ENCODE measurements around the gene KCNAB2. TPM values are rescaled to one million over a fixed set of nuclear protein-coding genes. Genes with fewer than 3 reads are reported as not detected.

KCNAB2 gene
- polyA plus RNA-seq, 3 donors = 11.5 to 178 (median 22.7) TPM

GRCh38 chr1:6131561-6131960 lies 85.9 kb downstream of the KCNAB2 start:
- H3K9me3 ChIP-seq (replicated peaks in 1 of 2; ENCODE audit: control insufficient read depth in 1 of 2, insufficient read depth in 1 of 2, low read length in 2 of 2) = no peaks in the 10 kb centered on the region
- H3K4me3 ChIP-seq (replicated peaks in 1 of 3; ENCODE audit: low read depth in 2 of 3, low read length in 3 of 3) = no peak overlapping the region
- Mint-ChIP-seq H3K27me3 (ENCODE audit: low read depth in 3 of 3) (peaks cover 4 to 8% (median 6%) of the 10 kb centered on the region in 3 donors), H3K4me1 (peaks cover 13% of the 10 kb centered on the region), H3K36me3 (no peaks in the 10 kb centered on the region), H3K4me3 (no peak overlapping the region), H3K27ac (no peak overlapping the region), H3K9me3 (peaks cover 0 to 9% (median 2%) of the 10 kb centered on the region in 7 donors)
- H3K4me2 ChIP-seq (replicated peaks; ENCODE audit: extremely low read depth, low read length, poor library complexity, severe bottlenecking) = no peak overlapping the region
- TF ChIP-seq, protein P1, sequence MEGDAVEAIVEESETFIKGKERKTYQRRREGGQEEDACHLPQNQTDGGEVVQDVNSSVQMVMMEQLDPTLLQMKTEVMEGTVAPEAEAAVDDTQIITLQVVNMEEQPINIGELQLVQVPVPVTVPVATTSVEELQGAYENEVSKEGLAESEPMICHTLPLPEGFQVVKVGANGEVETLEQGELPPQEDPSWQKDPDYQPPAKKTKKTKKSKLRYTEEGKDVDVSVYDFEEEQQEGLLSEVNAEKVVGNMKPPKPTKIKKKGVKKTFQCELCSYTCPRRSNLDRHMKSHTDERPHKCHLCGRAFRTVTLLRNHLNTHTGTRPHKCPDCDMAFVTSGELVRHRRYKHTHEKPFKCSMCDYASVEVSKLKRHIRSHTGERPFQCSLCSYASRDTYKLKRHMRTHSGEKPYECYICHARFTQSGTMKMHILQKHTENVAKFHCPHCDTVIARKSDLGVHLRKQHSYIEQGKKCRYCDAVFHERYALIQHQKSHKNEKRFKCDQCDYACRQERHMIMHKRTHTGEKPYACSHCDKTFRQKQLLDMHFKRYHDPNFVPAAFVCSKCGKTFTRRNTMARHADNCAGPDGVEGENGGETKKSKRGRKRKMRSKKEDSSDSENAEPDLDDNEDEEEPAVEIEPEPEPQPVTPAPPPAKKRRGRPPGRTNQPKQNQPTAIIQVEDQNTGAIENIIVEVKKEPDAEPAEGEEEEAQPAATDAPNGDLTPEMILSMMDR (IDR thresholded peaks at IDR 0.05) = no peak
- H3K9ac ChIP-seq (ENCODE audit: insufficient read depth, low read length, poor library complexity, severe bottlenecking) = no peak overlapping the region
- no peaks in the 10 kb centered on the region for H3K27me3 ChIP-seq (ENCODE audit: control insufficient read depth in 2 of 2, insufficient read depth in 2 of 2, low read length in 2 of 2)
- DNase-seq = no peak
- no peaks in the 10 kb centered on the region for H3K36me3 ChIP-seq (replicated peaks in 1 of 2; ENCODE audit: control insufficient read depth in 1 of 2, insufficient read depth in 2 of 2, low read length in 2 of 2)
- no peaks in the 10 kb centered on the region for H3K79me2 ChIP-seq (ENCODE audit: insufficient read depth, low read length)
- intact Hi-C loops (cut with micrococcal nuclease) = no loop called here
- H3K4me1 ChIP-seq (ENCODE audit: control insufficient read depth in 1 of 2, insufficient read depth in 2 of 2, low read length in 2 of 2) = peaks cover 9 to 10% of the 10 kb centered on the region in 2 donors
- no peak overlapping the region for H3K27ac ChIP-seq (ENCODE audit: low read depth in 1 of 2, low read length in 2 of 2)
- WGBS (ENCODE audit: insufficient coverage) = 94% methylated on average over 5 of the region's 9 CpGs
- no peaks in the 10 kb centered on the region for H4K20me1 ChIP-seq (ENCODE audit: insufficient read depth, low read length)
- no peak overlapping the region for H2AFZ ChIP-seq (ENCODE audit: insufficient read depth, low read depth, low read length, poor library complexity, severe bottlenecking)

- H3K4me1 ChIP-seq (ENCODE audit: control insufficient read depth in 1 of 2, insufficient read depth in 2 of 2, low read length in 2 of 2) = no peaks in the 10 kb centered on the region
- TF ChIP-seq, protein P1 (IDR thresholded peaks at IDR 0.05) = no peak
- H3K27ac Mint-ChIP-seq = no peak overlapping the region
- WGBS (ENCODE audit: insufficient coverage) = 96% methylated on average over 12 of the region's 15 CpGs
- no peak for DNase-seq
- no peaks in the 10 kb centered on the region for H3K4me1 Mint-ChIP-seq
- peaks cover 0 to 6% (median 2%) of the 10 kb centered on the region in 7 donors for H3K9me3 Mint-ChIP-seq
- no peaks in the 10 kb centered on the region for H3K27me3 ChIP-seq (ENCODE audit: control insufficient read depth in 2 of 2, insufficient read depth in 2 of 2, low read length in 2 of 2)
- intact Hi-C loops (cut with micrococcal nuclease) = no loop called here
- no peaks in the 10 kb centered on the region for H3K79me2 ChIP-seq (ENCODE audit: insufficient read depth, low read length)
- no peaks in the 10 kb centered on the region for H3K36me3 Mint-ChIP-seq
- H4K20me1 ChIP-seq (ENCODE audit: insufficient read depth, low read length) = no peaks in the 10 kb centered on the region
- H3K36me3 ChIP-seq (replicated peaks in 1 of 2; ENCODE audit: control insufficient read depth in 1 of 2, insufficient read depth in 2 of 2, low read length in 2 of 2) = no peaks in the 10 kb centered on the region
- no peak overlapping the region for H2AFZ ChIP-seq (ENCODE audit: insufficient read depth, low read depth, low read length, poor library complexity, severe bottlenecking)
- H3K4me3 ChIP-seq (replicated peaks in 1 of 3; ENCODE audit: low read depth in 2 of 3, low read length in 3 of 3) = no peak overlapping the region
- no peak overlapping the region for H3K9ac ChIP-seq (ENCODE audit: insufficient read depth, low read length, poor library complexity, severe bottlenecking)
- H3K27ac ChIP-seq (ENCODE audit: low read depth in 1 of 2, low read length in 2 of 2) = no peak overlapping the region
- no peak overlapping the region for H3K4me2 ChIP-seq (replicated peaks; ENCODE audit: extremely low read depth, low read length, poor library complexity, severe bottlenecking)
- H3K4me3 Mint-ChIP-seq = no peak overlapping the region
- H3K27me3 Mint-ChIP-seq (ENCODE audit: low read depth in 3 of 3) = peaks cover 4 to 8% (median 5%) of the 10 kb centered on the region in 3 donors
- no peaks in the 10 kb centered on the region for H3K9me3 ChIP-seq (replicated peaks in 1 of 2; ENCODE audit: control insufficient read depth in 1 of 2, insufficient read depth in 1 of 2, low read length in 2 of 2)
Observed at GRCh38 chr1:6133146-6133895, 87.6 kb downstream of the KCNAB2 start.
